Measurements from ENCODE around the gene KRTAP10-4.
A peak's percentile ranks its signal among the peaks of the same experiment; 100 is the strongest.
"Not testable (repeated sequence)": the region's sequence is repeated elsewhere in the genome, so short reads cannot be mapped to it uniquely, and the experiment has no call there.

KRTAP10-4 gene

DNA sequence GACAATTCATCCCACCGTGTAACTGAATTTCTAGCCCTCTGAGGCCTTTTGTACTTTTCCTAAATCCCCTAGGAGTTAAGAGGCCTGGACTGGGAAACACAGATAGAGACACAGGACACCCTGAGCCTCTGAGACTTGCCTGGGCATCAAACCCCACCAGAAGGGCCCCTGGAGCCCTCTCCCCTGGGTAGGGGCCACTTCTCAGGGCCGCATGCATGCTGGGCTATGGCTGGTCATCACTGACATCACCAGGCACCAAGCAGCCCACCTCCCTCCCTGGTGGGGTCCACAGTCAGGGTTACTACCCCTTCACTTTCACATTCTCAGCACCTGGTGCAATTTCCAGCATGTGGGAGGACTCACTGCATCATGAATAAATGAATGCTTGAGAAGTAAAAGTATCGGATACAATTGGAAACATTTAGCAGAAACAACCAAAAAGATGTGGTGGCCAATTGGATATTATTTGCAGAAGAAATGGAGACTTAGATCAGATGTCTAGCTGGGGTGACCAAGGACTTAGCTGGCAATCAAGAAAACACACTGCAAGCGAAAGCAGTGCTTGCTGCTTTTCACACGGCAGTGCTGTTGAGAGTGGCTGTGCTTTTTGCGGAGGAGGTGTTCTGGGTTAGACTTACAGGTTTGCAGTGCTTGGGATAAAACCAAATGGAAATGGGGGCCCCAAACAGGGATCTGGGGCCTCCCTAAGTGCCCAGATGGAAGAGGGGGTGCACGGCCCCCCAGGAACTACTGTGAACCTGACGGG lies 25.9 kb downstream of the KRTAP10-4 start:
- H3K4me3 ChIP-seq (ENCODE audit: low read depth, low read length), result no peak overlapping the region
- DNase-seq (ENCODE audit: low read depth), result no peak
- TF ChIP-seq, protein P1, sequence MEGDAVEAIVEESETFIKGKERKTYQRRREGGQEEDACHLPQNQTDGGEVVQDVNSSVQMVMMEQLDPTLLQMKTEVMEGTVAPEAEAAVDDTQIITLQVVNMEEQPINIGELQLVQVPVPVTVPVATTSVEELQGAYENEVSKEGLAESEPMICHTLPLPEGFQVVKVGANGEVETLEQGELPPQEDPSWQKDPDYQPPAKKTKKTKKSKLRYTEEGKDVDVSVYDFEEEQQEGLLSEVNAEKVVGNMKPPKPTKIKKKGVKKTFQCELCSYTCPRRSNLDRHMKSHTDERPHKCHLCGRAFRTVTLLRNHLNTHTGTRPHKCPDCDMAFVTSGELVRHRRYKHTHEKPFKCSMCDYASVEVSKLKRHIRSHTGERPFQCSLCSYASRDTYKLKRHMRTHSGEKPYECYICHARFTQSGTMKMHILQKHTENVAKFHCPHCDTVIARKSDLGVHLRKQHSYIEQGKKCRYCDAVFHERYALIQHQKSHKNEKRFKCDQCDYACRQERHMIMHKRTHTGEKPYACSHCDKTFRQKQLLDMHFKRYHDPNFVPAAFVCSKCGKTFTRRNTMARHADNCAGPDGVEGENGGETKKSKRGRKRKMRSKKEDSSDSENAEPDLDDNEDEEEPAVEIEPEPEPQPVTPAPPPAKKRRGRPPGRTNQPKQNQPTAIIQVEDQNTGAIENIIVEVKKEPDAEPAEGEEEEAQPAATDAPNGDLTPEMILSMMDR (IDR thresholded peaks at IDR 0.05; ENCODE audit: low read depth, low read length, missing control alignments), result no peak

DNA sequence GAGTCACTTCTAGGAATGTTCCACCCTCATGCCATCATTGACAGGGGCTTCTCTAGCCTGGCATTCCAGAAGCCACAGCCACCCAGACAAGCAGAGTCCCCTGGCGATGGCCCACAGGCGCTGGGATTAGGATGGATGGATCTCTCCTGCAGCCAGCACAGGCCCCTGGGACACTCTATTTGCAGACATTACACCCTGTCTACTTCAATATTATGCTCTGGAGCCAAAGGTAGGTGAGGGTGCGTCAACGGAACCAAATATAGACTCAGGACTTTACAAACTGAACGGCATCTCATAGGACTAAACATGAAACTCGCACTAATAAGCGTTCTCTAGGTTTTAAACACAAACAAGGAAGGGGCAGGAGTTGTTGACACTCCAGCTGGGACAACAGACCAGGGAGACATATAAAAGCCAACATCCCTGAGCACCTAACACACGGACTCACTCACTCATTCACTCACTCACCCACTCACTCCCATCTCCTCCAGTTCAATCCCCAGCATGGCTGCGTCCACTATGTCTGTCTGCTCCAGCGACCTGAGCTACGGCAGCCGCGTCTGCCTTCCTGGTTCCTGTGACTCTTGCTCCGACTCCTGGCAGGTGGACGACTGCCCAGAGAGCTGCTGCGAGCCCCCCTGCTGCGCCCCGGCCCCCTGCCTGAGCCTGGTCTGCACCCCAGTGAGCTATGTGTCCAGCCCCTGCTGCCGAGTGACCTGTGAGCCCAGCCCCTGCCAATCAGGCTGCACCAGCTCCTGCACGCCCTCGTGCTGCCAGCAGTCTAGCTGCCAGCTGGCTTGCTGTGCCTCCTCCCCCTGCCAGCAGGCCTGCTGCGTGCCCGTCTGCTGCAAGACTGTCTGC lies 26.8 kb downstream of the KRTAP10-4 start, which contains the start of gene KRTAP10-7:
KRTAP10-7 (plus strand) TSS at position 480 of the 861 bp plus-strand sequence; CDS start at position 505, 25 bp downstream.
- not testable (repeated sequence) for H3K4me3 ChIP-seq (ENCODE audit: low read depth, low read length); DNase-seq (ENCODE audit: low read depth)

DNA sequence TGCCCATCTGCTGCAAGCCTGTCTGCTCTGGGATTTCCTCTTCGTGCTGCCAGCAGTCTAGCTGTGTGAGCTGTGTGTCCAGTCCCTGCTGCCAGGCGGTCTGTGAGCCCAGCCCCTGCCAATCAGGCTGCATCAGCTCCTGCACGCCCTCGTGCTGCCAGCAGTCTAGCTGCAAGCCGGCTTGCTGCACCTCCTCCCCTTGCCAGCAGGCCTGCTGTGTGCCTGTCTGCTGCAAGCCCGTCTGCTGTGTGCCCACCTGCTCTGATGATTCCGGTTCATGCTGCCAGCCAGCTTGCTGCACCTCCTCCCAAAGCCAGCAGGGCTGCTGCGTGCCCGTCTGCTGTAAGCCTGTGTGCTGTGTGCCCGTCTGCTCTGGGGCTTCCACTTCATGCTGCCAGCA lies 27.6 kb downstream of the KRTAP10-4 start:
- not testable (repeated sequence) for H3K4me3 ChIP-seq (ENCODE audit: low read depth, low read length); DNase-seq (ENCODE audit: low read depth)
- TF ChIP-seq, protein P1 (IDR thresholded peaks at IDR 0.05; ENCODE audit: low read depth, low read length, missing control alignments), result peak; percentile 5

DNA sequence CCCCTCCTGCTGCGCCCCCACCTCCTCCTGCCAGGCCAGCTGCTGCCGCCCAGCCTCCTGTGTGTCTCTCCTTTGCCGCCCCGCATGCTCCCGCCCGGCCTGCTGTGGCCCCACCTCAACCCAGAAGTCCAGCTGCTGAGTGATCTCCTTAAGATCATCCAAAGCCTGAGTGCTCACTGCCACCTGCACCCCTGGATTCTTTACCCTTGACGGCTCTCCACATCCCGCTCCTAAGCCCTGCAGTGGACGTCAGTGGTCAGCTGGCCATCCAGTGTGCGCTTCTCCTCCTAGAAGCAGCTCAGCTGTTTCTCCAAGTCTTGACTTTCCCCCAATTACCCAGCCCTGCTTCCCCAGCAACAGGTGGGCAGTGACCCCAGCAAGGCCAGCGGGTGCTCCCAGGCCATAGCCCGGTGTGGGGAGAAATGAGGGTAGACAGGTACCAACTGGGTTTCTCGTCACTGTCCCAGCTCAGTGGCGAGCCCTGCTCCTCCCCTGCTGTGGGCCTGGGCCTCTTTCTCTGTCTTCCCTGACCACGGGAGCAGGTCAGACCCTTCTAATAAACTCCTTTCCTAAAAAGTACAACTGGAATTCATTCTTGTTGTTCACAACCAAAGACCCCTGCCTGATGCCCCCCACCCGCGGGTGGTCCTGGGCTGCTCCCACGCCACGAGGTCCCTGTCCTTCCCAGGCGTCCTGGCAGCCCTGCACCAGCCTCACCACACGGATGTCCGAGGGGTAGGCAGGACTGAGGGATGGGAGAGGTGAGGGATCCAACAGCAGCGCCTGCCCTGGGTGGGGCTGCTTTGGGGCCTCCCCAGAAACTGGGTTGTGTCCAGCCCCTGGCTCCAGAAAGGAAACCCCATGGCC lies 28.3 kb downstream of the KRTAP10-4 start:
- TF ChIP-seq, protein P1 (IDR thresholded peaks at IDR 0.05; ENCODE audit: low read depth, low read length, missing control alignments), result no peak
- no peak overlapping the region for H3K4me3 ChIP-seq (ENCODE audit: low read depth, low read length)
- no peak for DNase-seq (ENCODE audit: low read depth)

DNA sequence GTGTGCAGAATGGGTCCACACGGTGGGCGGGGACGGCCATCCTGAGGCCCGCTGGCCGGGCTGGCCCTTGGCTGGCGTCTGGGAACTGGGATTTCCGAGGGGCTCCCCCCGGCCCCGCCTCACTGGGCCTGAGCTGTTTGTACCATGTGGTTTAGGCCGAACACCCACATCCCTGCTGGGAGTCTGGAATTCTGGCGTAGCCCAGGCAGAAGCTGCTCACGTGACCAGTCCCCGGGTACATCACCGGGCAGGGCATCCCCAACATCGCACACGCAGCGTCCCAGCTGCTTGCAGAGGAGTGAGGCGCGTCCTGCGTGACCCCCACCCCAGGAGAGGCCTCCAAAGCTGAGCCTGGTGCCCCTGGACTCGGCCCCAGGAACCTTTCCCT lies 28.9 kb downstream of the KRTAP10-4 start:
- DNase-seq (ENCODE audit: low read depth), result no peak
- no peak overlapping the region for H3K4me3 ChIP-seq (ENCODE audit: low read depth, low read length)
- TF ChIP-seq, protein P1 (IDR thresholded peaks at IDR 0.05; ENCODE audit: low read depth, low read length, missing control alignments), result no peak

DNA sequence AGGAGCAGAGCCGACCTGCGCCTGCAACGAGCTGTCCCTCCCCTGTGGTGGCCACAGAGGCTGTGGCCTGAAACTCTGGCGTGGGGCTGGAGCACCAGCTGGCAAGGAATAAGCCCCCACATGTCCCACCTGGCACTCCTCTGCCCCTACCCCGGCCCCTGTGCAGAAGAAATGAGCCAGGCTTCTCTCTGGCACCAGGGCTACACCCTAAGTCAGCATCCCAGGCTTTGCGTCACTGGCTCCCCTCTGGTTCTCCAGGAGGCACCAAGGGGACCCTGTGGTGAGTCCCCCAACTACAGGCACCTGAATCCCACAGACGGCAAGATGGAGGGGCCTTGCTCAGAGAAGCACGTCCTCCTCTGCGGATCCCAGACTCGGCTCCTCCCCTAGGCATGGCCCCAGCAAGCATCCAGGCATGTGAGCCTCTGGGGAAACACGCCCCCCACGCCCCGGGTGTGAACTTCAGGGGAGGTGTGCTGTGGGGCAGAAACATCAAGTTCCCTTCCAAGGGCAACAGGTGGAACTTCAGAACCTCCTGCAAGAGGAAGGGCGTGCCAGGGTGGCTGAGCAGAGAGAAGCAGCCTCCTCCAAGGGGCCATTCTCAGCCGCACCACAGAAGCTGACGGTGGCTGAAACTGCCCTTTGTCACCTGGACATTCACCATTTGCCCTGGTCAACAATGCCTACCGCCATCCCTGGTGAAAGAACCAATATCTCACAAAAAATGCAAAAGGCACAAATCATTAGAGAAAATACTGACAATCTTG lies 29.8 kb downstream of the KRTAP10-4 start:
- no peak for DNase-seq (ENCODE audit: low read depth)
- TF ChIP-seq, protein P1 (IDR thresholded peaks at IDR 0.05; ENCODE audit: low read depth, low read length, missing control alignments), result no peak
- no peak overlapping the region for H3K4me3 ChIP-seq (ENCODE audit: low read depth, low read length)

Measured in GM12864 (cell line).